ENCODE results near the gene TMF1. TPM values are rescaled to one million over a fixed set of nuclear protein-coding genes. Genes with fewer than 3 reads are reported as not detected.

The TMF1 gene
- total and polyA plus RNA-seq, 2 donors (not counting 1 experiment from before 2014, with no cell fraction given) = 27.5 to 51.5 TPM

DNA sequence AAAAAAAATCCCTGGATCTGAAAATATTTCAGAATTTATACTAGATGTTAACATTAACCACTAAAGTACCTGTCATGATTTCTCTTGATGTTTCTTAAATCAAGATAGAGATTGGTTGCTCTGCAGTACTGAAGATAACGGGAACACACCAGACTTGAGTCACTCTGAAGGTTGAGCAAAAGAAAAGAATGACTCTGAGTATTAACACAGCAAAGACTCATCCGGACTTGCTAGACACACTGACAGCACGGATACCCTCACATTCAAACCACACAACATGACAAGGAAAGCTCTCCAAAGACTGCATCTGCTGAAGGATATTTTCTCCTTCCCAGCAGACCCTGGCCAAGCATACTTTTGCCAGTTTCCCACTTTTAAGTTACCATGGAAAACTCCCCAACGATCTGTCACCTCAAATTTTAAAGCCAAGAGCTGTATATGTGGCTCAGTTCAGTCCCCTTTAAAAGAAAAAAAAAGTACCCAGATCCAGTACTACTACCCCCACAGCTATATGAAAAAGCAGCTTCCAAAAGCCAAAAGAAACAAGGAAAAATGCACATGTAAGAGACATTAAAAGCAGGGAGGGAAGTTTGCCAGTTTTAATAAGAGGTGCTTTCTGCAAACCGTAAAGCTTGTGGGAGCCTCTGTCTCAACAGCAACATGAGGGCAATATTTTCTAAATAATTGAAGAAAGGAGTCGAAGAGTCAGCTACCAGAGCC, 46.9 kb downstream of the TMF1 start:
- Histone ChIP-seq H3K79me2 (ENCODE audit: control insufficient read depth, insufficient read depth, low read length) (no peaks in the 10 kb centered on the region), H4K20me1 (ENCODE audit: control insufficient read depth, extremely low read depth, insufficient read depth, low read length) (no peaks in the 10 kb centered on the region), H3K27me3 (ENCODE audit: control insufficient read depth, insufficient read depth, low read length) (no peaks in the 10 kb centered on the region), H3K36me3 (ENCODE audit: control insufficient read depth, insufficient read depth, low read length) (peaks cover 3% of the 10 kb centered on the region), H2AFZ (ENCODE audit: low read length) (no peak overlapping the region), H3K4me1 (ENCODE audit: control insufficient read depth, extremely low read depth, insufficient read depth, low read length) (peaks cover 8% of the 10 kb centered on the region), H3K9ac (ENCODE audit: insufficient read depth, low read length) (no peak overlapping the region), H3K9me3 (ENCODE audit: control insufficient read depth, insufficient read depth, low read depth, low read length) (no peaks in the 10 kb centered on the region), H3K4me3 (replicated peaks in 1 of 4; ENCODE audit: control extremely low read depth in 1 of 4, insufficient read depth in 1 of 4, low read depth in 3 of 4, low read length in 4 of 4) (no peak overlapping the region), H3K27ac (ENCODE audit: insufficient read depth, low read length) (no peak overlapping the region), H3K4me2 (ENCODE audit: extremely low read depth, insufficient read depth, low read length) (no peak overlapping the region)
- TF ChIP-seq, protein P1, sequence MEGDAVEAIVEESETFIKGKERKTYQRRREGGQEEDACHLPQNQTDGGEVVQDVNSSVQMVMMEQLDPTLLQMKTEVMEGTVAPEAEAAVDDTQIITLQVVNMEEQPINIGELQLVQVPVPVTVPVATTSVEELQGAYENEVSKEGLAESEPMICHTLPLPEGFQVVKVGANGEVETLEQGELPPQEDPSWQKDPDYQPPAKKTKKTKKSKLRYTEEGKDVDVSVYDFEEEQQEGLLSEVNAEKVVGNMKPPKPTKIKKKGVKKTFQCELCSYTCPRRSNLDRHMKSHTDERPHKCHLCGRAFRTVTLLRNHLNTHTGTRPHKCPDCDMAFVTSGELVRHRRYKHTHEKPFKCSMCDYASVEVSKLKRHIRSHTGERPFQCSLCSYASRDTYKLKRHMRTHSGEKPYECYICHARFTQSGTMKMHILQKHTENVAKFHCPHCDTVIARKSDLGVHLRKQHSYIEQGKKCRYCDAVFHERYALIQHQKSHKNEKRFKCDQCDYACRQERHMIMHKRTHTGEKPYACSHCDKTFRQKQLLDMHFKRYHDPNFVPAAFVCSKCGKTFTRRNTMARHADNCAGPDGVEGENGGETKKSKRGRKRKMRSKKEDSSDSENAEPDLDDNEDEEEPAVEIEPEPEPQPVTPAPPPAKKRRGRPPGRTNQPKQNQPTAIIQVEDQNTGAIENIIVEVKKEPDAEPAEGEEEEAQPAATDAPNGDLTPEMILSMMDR (conservative IDR thresholded peaks at IDR 0.05 in 1 of 2, IDR thresholded peaks at IDR 0.05 in 1 of 2; ENCODE audit: low read depth in 1 of 2, low read length in 2 of 2) = no peak
- no peak for TF ChIP-seq EZH2 (IDR thresholded peaks at IDR 0.05; ENCODE audit: low read length, missing control alignments)
- peak in 1 of 2 donors; percentile 52 for DNase-seq (ENCODE audit: low read depth in 2 of 2)

GRCh38 chr3:69004138-69004537, 48.0 kb downstream of the TMF1 start:
- peaks cover 2% of the 10 kb centered on the region for H3K4me1 ChIP-seq (ENCODE audit: control insufficient read depth, extremely low read depth, insufficient read depth, low read length)
- no peak overlapping the region for H2AFZ ChIP-seq (ENCODE audit: low read length)
- H4K20me1 ChIP-seq (ENCODE audit: control insufficient read depth, extremely low read depth, insufficient read depth, low read length) = no peaks in the 10 kb centered on the region
- TF ChIP-seq EZH2 (IDR thresholded peaks at IDR 0.05; ENCODE audit: low read length, missing control alignments) = no peak
- TF ChIP-seq, protein P1 (conservative IDR thresholded peaks at IDR 0.05 in 1 of 2, IDR thresholded peaks at IDR 0.05 in 1 of 2; ENCODE audit: low read depth in 1 of 2, low read length in 2 of 2) = no peak
- no peaks in the 10 kb centered on the region for H3K9me3 ChIP-seq (ENCODE audit: control insufficient read depth, insufficient read depth, low read depth, low read length)
- H3K4me2 ChIP-seq (ENCODE audit: extremely low read depth, insufficient read depth, low read length) = no peak overlapping the region
- H3K36me3 ChIP-seq (ENCODE audit: control insufficient read depth, insufficient read depth, low read length) = peaks cover 3% of the 10 kb centered on the region
- no peak overlapping the region for H3K27ac ChIP-seq (ENCODE audit: insufficient read depth, low read length)
- no peaks in the 10 kb centered on the region for H3K79me2 ChIP-seq (ENCODE audit: control insufficient read depth, insufficient read depth, low read length)
- no peaks in the 10 kb centered on the region for H3K27me3 ChIP-seq (ENCODE audit: control insufficient read depth, insufficient read depth, low read length)
- H3K9ac ChIP-seq (ENCODE audit: insufficient read depth, low read length) = no peak overlapping the region
- no peak for DNase-seq (ENCODE audit: low read depth in 2 of 2)
- H3K4me3 ChIP-seq (replicated peaks in 1 of 4; ENCODE audit: control extremely low read depth in 1 of 4, insufficient read depth in 1 of 4, low read depth in 3 of 4, low read length in 4 of 4) = no peak overlapping the region

- Histone ChIP-seq H3K4me1 (ENCODE audit: control insufficient read depth, extremely low read depth, insufficient read depth, low read length) (peaks cover 7% of the 10 kb centered on the region), H3K9ac (ENCODE audit: insufficient read depth, low read length) (no peak overlapping the region), H3K79me2 (ENCODE audit: control insufficient read depth, insufficient read depth, low read length) (no peaks in the 10 kb centered on the region), H3K27ac (ENCODE audit: insufficient read depth, low read length) (no peak overlapping the region), H3K27me3 (ENCODE audit: control insufficient read depth, insufficient read depth, low read length) (no peaks in the 10 kb centered on the region), H4K20me1 (ENCODE audit: control insufficient read depth, extremely low read depth, insufficient read depth, low read length) (no peaks in the 10 kb centered on the region), H2AFZ (ENCODE audit: low read length) (no peak overlapping the region), H3K36me3 (ENCODE audit: control insufficient read depth, insufficient read depth, low read length) (peaks cover 10% of the 10 kb centered on the region), H3K9me3 (ENCODE audit: control insufficient read depth, insufficient read depth, low read depth, low read length) (no peaks in the 10 kb centered on the region), H3K4me2 (ENCODE audit: extremely low read depth, insufficient read depth, low read length) (no peak overlapping the region), H3K4me3 (replicated peaks in 1 of 4; ENCODE audit: control extremely low read depth in 1 of 4, insufficient read depth in 1 of 4, low read depth in 3 of 4, low read length in 4 of 4) (no peak overlapping the region)
- no peak for DNase-seq (ENCODE audit: low read depth in 2 of 2)
- TF ChIP-seq, protein P1 (conservative IDR thresholded peaks at IDR 0.05 in 1 of 2, IDR thresholded peaks at IDR 0.05 in 1 of 2; ENCODE audit: low read depth in 1 of 2, low read length in 2 of 2) = no peak
- TF ChIP-seq EZH2 (IDR thresholded peaks at IDR 0.05; ENCODE audit: low read length, missing control alignments) = no peak
Observed at GRCh38 chr3:68999605-69000004, 52.5 kb downstream of the TMF1 start.
